GM12864 (cell line): ENCODE measurements around the gene IQSEC1.

Experiments used
- DNase-seq: peaks from one replicate; pipeline ENCODE4 v3.0.0-alpha.2; 2011; ENCODE audit warnings: low read depth
- H3K4me3 ChIP-seq: 2 replicates; pipeline ENCODE4 v1.5.1; 2011; ENCODE audit warnings: mild to moderate bottlenecking, low read depth, low read length, control low read depth
- CTCF ChIP-seq: IDR thresholded peaks from 2 replicates; pipeline ENCODE4 v1.5.1; 2011; ENCODE audit warnings: low read depth, mild to moderate bottlenecking, moderate library complexity, low read length, control low read depth, inconsistent platforms; ENCODE audit errors: missing control alignments

IQSEC1 gene

GRCh38 chr3:13106308-13107001, 33.2 kb upstream of the IQSEC1 start:
- TF ChIP-seq CTCF: no peak
- DNase-seq: no peak
- H3K4me3 ChIP-seq: no peak overlapping the region

- H3K4me3 ChIP-seq: no peak overlapping the region
- DNase-seq: no peak
- TF ChIP-seq CTCF: no peak
Observed at GRCh38 chr3:13105896-13106250, 32.6 kb upstream of the IQSEC1 start.

- no peak for TF ChIP-seq CTCF
- DNase-seq: no peak
- no peak overlapping the region for H3K4me3 ChIP-seq
Observed at GRCh38 chr3:13105181-13105895, 32.1 kb upstream of the IQSEC1 start.

GRCh38 chr3:13104511-13104910, 31.3 kb upstream of the IQSEC1 start:
- H3K4me3 ChIP-seq: no peak overlapping the region
- TF ChIP-seq CTCF: no peak
- DNase-seq: no peak

DNA sequence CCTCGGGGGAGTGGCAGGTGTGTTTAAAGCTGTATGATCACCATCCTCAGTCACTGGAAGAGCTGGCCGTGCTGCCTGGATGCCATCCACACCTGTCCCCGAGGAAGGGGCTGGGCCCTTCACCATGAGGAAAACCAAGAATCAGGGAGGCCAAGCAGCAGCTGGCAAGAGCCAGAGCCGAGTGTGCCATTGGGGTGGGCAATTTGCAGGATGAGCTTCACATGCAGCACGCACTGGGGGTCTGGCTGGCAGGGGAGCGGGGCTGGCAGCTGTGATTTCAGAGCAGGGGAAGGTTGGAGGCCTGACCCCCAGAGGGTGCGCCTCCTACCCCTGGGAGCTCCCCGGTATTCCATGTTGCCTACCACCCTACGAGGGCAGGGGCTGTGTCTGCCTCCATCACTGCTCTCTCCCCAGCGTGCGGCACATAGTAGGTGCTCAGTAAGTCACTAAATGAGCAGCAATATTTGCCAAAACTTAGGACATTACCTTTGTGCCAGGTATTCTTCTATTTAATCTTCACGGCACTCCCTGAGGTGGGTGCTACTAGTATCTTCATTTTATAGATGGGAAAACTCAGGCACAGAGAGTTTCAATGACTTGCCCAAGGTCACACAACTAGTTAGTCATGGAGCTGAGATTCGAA, 30.3 kb upstream of the IQSEC1 start:
- no peak overlapping the region for H3K4me3 ChIP-seq
- DNase-seq: no peak
- TF ChIP-seq CTCF: no peak

- TF ChIP-seq CTCF: no peak
- no peak overlapping the region for H3K4me3 ChIP-seq
- DNase-seq: no peak
Observed at GRCh38 chr3:13102386-13103345, 29.4 kb upstream of the IQSEC1 start.
